Spleen (tissue), 11 donors: ENCODE data around the gene BBLN. TPM values are rescaled to one million over a fixed set of nuclear protein-coding genes. Genes with fewer than 3 reads are reported as not detected.

ENCODE experiments used
- DNase-seq: peaks from one replicate; pipeline ENCODE4 v3.0.0-alpha.2; 2020
- H3K27ac ChIP-seq, 8 donors: fragments of 200-600 bp; sonication (generic) in 7 of 8; 1 replicate in 4 of 8; 2 replicates in 4 of 8; pipeline versions ENCODE4 v1.5.0 to v1.8.0; 2016 to 2021; ENCODE audit warnings: inconsistent platforms in 4 of 8, mild to moderate bottlenecking in 4 of 8, moderate library complexity in 1 of 8
- H3K27me3 ChIP-seq, 7 donors: fragments of 200-600 bp; sonication (generic) in 6 of 7; replicated peaks in 1 of 7; 1 replicate in 4 of 7; 2 replicates in 3 of 7; pipeline versions ENCODE4 v1.5.0 to v1.8.0; 2016 to 2021; ENCODE audit warnings: inconsistent platforms in 3 of 7, mild to moderate bottlenecking in 1 of 7
- H3K36me3 ChIP-seq, 6 donors: fragments of 200-600 bp; sonication (generic) in 5 of 6; 1 replicate in 4 of 6; 2 replicates in 2 of 6; pipeline versions ENCODE4 v1.5.0 to v1.8.0; 2016 to 2021; ENCODE audit warnings: inconsistent platforms in 2 of 6
- H3K4me1 ChIP-seq, 6 donors: fragments of 200-600 bp; sonication (generic) in 5 of 6; 1 replicate in 3 of 6; 2 replicates in 3 of 6; pipeline versions ENCODE4 v1.5.0 to v1.8.0; 2016 to 2021; ENCODE audit warnings: inconsistent platforms in 3 of 6
- H3K4me3 ChIP-seq, 8 donors: fragments of 200-600 bp; sonication (generic) in 7 of 8; 1 replicate in 4 of 8; 2 replicates in 4 of 8; pipeline versions ENCODE4 v1.5.0 to v1.8.0; 2016 to 2021; ENCODE audit warnings: inconsistent platforms in 4 of 8, mild to moderate bottlenecking in 4 of 8, moderate library complexity in 2 of 8
- H3K9me3 ChIP-seq, 8 donors: fragments of 200-600 bp; sonication (generic) in 7 of 8; 1 replicate in 4 of 8; 2 replicates in 4 of 8; pipeline versions ENCODE4 v1.5.0 to v1.8.0; 2016 to 2021; ENCODE audit warnings: inconsistent platforms in 4 of 8
- POLR2A ChIP-seq, 3 donors: fragments of 450-650 bp; IDR thresholded peaks; one replicate each; pipeline ENCODE4 v1.5.1; 2017; ENCODE audit warnings: antibody characterized with exemption in 3 of 3, mild to moderate bottlenecking in 1 of 3
- POLR2AphosphoS5 ChIP-seq, 3 donors: sonication (generic); formaldehyde crosslinking; IDR thresholded peaks; one replicate each; pipeline ENCODE4 v1.5.1; 2017; ENCODE audit warnings: antibody characterized with exemption in 3 of 3
- WGBS, 5 donors: extraction: QIAGEN DNeasy Blood & Tissue Kit in 3 of 5; methylation state at CpG; one replicate each; pipeline versions ENCODE4 v1.1.5 to v1.1.7; 2013 to 2018; 5-methylcytosine and 5-hydroxymethylcytosine counted together
- intact Hi-C: fragments of 100-400 bp; cut with DNase I; formaldehyde crosslinking; loops from one replicate; pipeline ENCODE4 v1.15.0; 2023; ENCODE audit warnings: low total_unique reads
- polyA plus RNA-seq, 3 donors: library from polyadenylated mRNA; stranded (reverse); fragments of 200-250 nt; gene quantifications; one replicate each; pipeline ENCODE4 v1.2.1, GENCODE V29; 2013
- total RNA-seq, 7 donors: library from RNA; depleted of rRNA in 3 of 7; stranded (reverse); fragments of >200 nt in 3 of 7; fragmentation: NEBNext Ultra II Directional in 4 of 7; extraction: Animal tissue kit (Norgen Biotek cat#: 25700) in 4 of 7; gene quantifications; one replicate each; pipeline versions ENCODE4 v1.1.0 to v1.2.1, GENCODE V29; 2016 to 2021
- TF ChIP-seq, protein P1 (sequence below), 11 experiments: fragments of 200-600 bp in 7 of 11; fragments of 450-650 bp in 4 of 11; sonication (generic) in 4 of 11; IDR thresholded peaks in 8 of 11; conservative IDR thresholded peaks in 3 of 11; 1 replicate in 7 of 11; 2 replicates in 4 of 11; pipeline versions ENCODE4 v1.4.0 to v1.8.0; 2016 to 2021; ENCODE audit warnings: antibody characterized with exemption in 11 of 11, inconsistent platforms in 4 of 11, mild to moderate bottlenecking in 1 of 11
- donor health status: healthy with polysubstance abuse.
- donor health status: DM: no; HTN: no; CAD: no; lungs with moderate emphysema.
- donor health status: DM: no; HTN: no; CAD: no.
- donor health status: Bipolar disorder and iron deficiency.
- donor health status: healthy.
- donor health status: DM: no; HTN: no; CAD: no.
- donor health status: DM: yes; HTN: yes; CAD: no.

Gene BBLN
- total and polyA plus RNA-seq, 10 donors = 43.5 to 220 (median 165) TPM

- TF ChIP-seq, protein P1, sequence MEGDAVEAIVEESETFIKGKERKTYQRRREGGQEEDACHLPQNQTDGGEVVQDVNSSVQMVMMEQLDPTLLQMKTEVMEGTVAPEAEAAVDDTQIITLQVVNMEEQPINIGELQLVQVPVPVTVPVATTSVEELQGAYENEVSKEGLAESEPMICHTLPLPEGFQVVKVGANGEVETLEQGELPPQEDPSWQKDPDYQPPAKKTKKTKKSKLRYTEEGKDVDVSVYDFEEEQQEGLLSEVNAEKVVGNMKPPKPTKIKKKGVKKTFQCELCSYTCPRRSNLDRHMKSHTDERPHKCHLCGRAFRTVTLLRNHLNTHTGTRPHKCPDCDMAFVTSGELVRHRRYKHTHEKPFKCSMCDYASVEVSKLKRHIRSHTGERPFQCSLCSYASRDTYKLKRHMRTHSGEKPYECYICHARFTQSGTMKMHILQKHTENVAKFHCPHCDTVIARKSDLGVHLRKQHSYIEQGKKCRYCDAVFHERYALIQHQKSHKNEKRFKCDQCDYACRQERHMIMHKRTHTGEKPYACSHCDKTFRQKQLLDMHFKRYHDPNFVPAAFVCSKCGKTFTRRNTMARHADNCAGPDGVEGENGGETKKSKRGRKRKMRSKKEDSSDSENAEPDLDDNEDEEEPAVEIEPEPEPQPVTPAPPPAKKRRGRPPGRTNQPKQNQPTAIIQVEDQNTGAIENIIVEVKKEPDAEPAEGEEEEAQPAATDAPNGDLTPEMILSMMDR (IDR thresholded peaks at IDR 0.05 in 8 of 11, conservative IDR thresholded peaks at IDR 0.05 in 3 of 11) = no peak
- TF ChIP-seq POLR2AphosphoS5 (IDR thresholded peaks at IDR 0.05) (no peak), POLR2A (IDR thresholded peaks at IDR 0.05) (no peak)
- H3K4me1 ChIP-seq = peaks cover 0 to 34% (median 4%) of the 10 kb centered on the region in 6 donors
- no peak overlapping the region for H3K27ac ChIP-seq
- H3K27me3 ChIP-seq = no peaks in the 10 kb centered on the region
- H3K36me3 ChIP-seq = no peaks in the 10 kb centered on the region
- no peak overlapping the region for H3K4me3 ChIP-seq
- H3K9me3 ChIP-seq = no peaks in the 10 kb centered on the region
- intact Hi-C loops = no loop called here
- 87 to 98% (median 94%) methylated on average over 3 of the region's 3 CpGs for WGBS, 5 donors
- peak; percentile 41 for DNase-seq
Observed at GRCh38 chr9:128141604-128142003, 18.5 kb upstream of the BBLN start.

DNA sequence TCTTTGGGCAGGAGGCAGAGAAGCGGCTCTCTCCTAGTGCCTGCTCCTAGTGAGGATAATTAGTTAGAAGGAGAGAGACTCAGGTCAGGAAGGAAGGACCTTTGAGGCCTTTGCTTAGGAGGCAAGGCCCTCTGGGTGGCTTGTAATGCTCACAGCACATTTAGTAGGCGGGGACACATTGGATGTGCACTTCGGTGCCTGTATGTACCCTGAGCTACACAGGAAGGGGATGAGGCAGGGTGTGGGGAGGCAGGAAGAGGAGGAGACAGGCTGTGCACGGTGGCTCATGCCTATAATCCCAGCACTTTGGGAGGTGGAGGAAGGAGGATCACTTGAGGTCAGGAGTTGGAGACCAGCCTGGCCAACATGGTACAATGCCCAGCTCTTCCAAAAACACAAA, 18.0 kb upstream of the BBLN start:
- H3K36me3 ChIP-seq = no peaks in the 10 kb centered on the region
- no peak overlapping the region for H3K27ac ChIP-seq
- DNase-seq = peak; percentile 40
- no peaks in the 10 kb centered on the region for H3K27me3 ChIP-seq
- no peak overlapping the region for H3K4me3 ChIP-seq
- 30 to 51% (median 49%) methylated on average over 4 of the region's 4 CpGs for WGBS, 5 donors
- no peak for TF ChIP-seq POLR2A (IDR thresholded peaks at IDR 0.05)
- TF ChIP-seq, protein P1 (IDR thresholded peaks at IDR 0.05 in 8 of 11, conservative IDR thresholded peaks at IDR 0.05 in 3 of 11) = no peak
- no peak for TF ChIP-seq POLR2AphosphoS5 (IDR thresholded peaks at IDR 0.05)
- H3K4me1 ChIP-seq = peaks cover 0 to 34% (median 4%) of the 10 kb centered on the region in 6 donors
- no peaks in the 10 kb centered on the region for H3K9me3 ChIP-seq
- intact Hi-C loops = no loop called here

DNA sequence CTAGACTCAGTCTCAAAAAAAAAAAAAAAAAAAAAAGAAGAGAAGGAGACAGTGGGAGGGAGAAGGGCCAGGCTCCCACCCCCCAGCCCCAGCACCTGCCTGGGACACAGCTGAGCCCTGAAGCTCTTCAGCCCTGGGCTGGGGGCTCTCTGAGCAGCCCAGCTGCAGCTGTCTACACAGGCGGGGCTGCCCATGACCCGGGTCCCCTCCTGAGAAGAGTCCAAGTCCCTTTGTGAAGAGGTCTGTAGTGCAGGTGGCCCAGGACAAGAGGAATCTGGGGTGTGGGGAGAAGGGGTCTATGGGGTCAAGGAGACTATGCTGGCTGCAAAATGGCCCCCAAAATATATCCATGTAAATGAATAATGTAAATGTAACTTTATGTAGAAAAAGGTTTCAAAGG, 17.5 kb upstream of the BBLN start:
- intact Hi-C loops = no loop called here
- peak; percentile 19 for DNase-seq
- Histone ChIP-seq H3K27ac (no peak overlapping the region), H3K36me3 (no peaks in the 10 kb centered on the region), H3K27me3 (no peaks in the 10 kb centered on the region), H3K4me1 (peaks cover 0 to 34% (median 4%) of the 10 kb centered on the region in 6 donors), H3K9me3 (no peaks in the 10 kb centered on the region), H3K4me3 (no peak overlapping the region)
- TF ChIP-seq POLR2AphosphoS5 (IDR thresholded peaks at IDR 0.05) (no peak), POLR2A (IDR thresholded peaks at IDR 0.05) (no peak)
- TF ChIP-seq, protein P1 (IDR thresholded peaks at IDR 0.05 in 8 of 11, conservative IDR thresholded peaks at IDR 0.05 in 3 of 11) = no peak
- 75 to 89% (median 84%) methylated on average over 2 of the region's 2 CpGs for WGBS, 5 donors

- H3K4me3 ChIP-seq = no peak overlapping the region
- WGBS, 5 donors = 64 to 88% (median 67%) methylated on average over 8 of the region's 8 CpGs
- peaks cover 0 to 42% (median 4%) of the 10 kb centered on the region in 6 donors for H3K4me1 ChIP-seq
- H3K27me3 ChIP-seq = no peaks in the 10 kb centered on the region
- TF ChIP-seq POLR2AphosphoS5 (IDR thresholded peaks at IDR 0.05) (no peak), POLR2A (IDR thresholded peaks at IDR 0.05) (no peak)
- TF ChIP-seq, protein P1 (IDR thresholded peaks at IDR 0.05 in 8 of 11, conservative IDR thresholded peaks at IDR 0.05 in 3 of 11) = no peak
- H3K36me3 ChIP-seq = no peaks in the 10 kb centered on the region
- H3K9me3 ChIP-seq = no peaks in the 10 kb centered on the region
- intact Hi-C loops = no loop called here
- peak overlapping the region in 5 of 8 donors; percentile 38 to 70 (median 55) for H3K27ac ChIP-seq
- DNase-seq = peak; percentile 64
Observed at GRCh38 chr9:128143525-128144238, 16.4 kb upstream of the BBLN start.
